NCI-H2171 treated with DMSO at 0.1 percent for 48 hours (cell line): ENCODE measurements around the gene CTSW.
"Not testable (repeated sequence)": the region's sequence is repeated elsewhere in the genome, so short reads cannot be mapped to it uniquely, and the experiment has no call there.

Source experiments
- DNase-seq: peaks from one replicate; lab custom pipeline; 2025; lab: John Stamatoyannopoulos, UW

The CTSW gene, protein sequence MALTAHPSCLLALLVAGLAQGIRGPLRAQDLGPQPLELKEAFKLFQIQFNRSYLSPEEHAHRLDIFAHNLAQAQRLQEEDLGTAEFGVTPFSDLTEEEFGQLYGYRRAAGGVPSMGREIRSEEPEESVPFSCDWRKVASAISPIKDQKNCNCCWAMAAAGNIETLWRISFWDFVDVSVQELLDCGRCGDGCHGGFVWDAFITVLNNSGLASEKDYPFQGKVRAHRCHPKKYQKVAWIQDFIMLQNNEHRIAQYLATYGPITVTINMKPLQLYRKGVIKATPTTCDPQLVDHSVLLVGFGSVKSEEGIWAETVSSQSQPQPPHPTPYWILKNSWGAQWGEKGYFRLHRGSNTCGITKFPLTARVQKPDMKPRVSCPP

DNA sequence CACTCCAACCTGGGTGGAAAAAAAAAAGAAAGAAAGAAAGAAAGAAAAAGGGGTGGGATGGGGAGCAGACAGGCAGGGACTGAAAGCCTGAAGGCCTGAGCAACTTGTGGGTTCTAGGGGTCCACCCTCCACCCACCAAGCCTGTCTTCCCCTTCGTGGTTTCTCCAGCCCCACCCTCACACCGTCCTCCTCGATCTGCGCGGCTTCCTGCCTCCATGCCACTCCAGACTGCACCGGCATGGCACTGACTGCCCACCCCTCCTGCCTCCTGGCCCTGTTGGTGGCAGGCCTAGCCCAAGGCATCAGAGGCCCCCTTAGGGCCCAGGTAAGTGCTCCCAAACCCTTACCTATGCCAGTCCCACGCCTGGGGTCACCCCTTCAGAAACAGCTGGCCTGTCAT, at the start of gene CTSW:
Gene CTSW (plus strand): TSS at position 221 of the 400 bp plus-strand sequence. CDS start 18 bp downstream, at position 239.
- DNase-seq, result no peak

DNA sequence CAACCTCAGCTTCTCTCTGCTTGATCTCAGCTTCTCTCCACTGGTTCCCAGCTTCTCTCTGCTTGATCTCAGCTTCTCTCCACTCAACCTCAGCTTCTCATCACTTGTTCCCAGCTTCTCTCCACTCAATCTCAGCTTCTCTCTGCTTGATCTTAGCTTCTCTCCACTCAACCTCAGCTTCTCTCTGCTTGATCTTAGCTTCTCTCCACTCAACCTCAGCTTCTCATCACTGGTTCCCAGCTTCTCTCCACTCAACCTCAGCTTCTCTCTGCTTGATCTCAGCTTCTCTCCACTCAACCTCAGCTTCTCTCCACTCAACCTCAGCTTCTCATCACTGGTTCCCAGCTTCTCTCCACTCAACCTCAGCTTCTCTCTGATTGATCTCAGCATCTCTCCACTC, 47.4 kb upstream of the CTSW start:
- not testable (repeated sequence) for DNase-seq

DNA sequence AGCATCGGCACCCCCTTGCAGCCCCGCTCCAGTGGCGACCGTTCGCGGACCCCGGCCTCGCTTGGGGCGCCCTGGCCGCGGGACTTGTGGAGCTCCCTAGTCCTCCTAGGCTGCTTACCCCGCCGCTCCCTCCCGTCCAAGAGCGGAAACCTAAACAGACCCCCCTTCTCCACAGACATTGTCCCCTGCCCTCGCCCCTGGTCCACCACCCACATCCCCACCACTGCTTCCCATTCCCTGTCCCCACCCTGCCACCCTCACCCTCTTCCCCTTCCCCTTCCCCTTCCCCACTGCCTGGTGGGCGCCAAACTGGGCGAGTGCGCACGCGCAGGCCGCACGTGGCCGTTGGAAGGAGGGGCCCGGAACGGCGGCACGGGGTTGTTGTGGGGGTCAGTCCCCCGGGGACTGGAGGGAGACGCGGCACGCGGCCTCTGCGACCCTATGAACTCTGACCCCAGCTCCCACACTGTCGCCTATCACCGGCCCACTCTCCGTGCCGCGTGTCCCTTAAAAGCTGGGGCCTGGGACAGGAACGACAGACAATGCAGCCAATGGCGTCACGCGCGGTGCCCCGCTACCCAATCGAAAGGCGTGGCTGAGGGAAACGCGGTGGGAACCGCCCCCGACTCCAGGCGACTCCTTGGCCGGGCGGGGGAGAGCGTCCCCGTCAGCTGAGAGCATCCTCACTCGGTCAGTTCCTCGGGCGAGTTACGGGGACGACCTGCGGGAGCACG, 46.2 kb upstream of the CTSW start, which contains the start of gene SNX32:
Gene SNX32 (plus strand): TSS at position 667 of the 734 bp plus-strand sequence. CDS start 103 bp downstream, outside the sequence.
- peak; percentile 93 for DNase-seq

DNA sequence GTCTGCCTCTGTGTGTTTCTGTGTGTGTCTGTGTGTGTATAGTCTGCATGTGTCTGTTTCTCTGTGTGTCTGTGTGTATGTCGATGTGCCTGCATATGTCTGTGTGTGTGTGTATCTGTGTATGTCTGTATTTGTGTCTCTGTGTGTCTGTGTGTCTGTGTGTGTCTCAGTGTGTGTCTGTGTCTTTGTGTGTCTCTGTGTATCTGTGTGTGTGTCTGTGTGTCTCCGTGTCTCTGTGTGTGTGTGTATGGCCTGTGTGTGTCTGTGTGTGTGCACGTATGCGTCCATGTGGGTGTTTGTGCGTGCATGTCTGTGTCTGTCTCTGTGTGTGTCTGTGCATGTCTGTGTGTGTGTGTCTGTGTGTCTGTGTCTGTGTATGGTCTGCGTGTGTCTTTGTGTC, 45.4 kb upstream of the CTSW start:
- no peak for DNase-seq

DNA sequence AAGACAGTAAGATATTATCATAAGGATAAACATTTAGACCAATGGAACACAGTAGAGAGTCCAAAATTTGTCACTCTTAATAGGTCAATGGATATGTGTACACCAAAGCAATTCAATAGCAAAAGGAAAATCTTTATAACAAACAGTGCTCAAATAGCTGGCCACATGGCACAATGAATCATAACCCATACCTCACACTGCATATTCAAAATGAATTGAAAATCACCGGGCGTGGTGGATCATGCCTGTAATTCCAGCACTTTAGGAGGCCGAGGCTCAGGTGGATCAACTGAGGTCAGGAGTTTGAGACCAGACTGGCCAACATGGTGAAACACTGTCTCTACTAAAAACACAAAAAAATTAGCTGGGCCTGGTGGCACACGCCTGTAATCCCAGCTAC, 37.5 kb upstream of the CTSW start:
- no peak for DNase-seq

DNA sequence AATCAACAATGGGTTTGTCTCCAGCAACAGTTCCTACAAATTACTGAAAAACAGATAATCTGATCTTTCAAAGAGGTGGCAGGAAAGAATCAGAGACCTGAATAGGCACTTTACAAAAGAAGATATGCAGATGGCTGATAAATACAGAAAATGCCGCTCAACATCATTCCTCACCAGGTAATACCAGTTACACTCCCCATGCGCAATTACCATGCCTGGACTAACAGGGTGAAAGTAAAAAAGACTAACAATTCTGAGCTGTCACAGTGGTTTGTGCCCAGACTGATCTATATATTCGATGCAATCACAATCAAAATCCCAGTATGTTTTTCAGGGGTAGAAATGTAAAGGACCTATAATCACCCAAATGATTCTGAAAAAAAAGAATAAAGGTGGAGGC, 35.8 kb upstream of the CTSW start:
- no peak for DNase-seq

DNA sequence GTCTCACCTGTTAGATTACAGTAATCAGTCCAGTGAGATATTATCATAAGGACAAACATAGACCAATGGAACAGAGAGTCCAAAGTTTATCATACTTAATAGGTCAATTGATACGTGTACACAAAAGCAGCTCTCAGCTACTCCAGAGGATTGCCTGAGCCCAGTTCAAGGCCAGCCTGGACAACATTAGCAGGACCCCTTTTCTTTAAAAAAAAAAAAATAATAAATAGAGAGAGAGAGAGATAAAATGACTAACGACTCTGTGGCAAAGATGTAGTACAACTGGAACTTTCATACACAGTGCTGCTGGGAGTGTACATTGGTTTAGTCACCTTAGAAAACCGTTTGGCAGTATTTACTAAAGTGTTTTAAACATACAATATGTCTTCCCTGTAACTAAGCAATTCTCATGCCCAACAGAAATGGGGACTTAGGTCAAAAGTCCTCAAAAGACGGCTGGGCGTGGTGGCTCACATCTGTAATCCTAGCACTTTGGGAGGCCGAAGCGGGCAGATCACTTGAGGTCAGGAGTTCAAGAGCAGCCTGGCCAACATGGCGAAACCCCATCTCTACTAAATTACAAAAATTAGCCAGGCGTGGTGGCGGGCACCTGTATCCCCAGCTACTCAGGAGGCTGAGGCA, 35.3 kb upstream of the CTSW start:
- DNase-seq, result no peak

DNA sequence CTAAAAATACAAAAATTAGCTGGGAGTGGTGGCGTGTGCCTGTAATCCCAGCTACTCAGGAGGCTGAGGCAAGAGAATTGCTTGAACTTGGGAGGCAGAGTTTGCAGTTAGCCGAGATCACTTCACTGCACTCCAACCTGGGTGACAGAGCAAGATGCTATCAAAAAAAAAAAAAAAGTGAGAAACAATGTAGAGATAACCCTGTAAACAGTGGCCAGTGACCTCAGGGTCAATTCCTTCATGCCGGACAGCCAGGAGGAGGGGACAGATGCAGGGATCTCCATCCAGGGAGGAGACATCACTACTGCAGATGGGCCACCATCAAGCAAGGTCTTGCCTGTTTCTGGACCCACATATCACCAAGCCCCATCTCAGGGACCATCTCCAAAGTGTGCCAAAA, 31.9 kb upstream of the CTSW start:
- no peak for DNase-seq

DNA sequence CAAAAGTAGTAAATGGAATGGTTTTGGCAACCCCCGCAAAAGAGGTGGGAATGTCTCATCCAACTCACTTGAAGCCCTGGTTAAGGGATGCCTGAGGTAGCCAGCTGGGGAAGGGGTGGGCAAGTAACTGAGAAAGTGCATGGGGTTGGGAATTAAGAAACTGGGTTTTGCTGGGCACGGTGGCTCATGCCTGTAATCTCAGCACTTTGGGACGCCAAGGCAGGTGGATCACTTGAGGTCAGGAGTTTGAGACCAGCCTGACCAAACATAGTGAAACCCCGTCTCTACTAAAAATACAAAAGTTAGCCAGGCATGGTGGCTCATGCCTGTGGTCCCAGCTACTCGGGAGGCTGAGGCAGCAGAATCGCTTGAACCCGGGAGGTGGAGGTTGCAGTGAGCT, 30.9 kb upstream of the CTSW start:
- not testable (repeated sequence) for DNase-seq

DNA sequence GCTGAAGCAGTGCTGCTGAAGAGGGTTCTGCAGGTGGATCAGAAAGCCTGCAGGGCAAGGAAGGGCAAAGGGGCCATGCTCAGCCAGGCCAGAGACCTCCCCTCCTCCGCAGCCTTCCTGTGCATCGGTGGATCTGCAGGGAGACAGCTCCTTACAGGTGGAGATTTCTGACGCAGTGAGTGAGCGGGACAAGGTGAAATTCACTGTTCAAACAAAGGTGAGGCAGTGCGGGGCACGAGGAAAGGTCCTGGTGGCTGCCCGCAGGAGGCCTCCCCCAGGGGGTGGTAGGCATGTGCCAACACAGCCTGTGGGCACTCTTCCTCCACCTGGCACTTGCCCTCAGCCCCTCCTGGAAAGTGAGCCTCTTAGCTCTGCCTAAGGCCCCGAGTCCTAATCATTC, 30.3 kb upstream of the CTSW start:
- DNase-seq, result no peak

DNA sequence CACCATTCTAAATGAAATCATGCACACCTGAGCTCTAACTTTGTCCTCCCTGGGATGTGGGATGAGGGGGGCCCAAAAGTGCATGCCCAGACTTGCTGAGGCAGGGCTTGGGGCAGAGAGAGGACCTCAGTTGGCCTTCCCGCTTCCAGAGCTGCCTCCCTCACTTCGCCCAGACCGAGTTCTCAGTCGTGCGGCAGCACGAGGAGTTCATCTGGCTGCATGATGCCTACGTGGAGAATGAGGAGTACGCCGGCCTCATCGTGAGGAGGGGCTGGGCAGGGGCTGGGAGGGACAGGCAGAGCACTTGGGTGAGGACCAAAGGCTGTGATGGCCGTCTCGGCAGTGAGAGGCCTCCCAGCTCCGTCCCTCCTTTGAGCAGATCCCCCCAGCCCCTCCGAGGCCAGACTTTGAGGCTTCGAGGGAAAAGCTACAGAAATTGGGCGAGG, 29.8 kb upstream of the CTSW start:
- DNase-seq, result no peak

DNA sequence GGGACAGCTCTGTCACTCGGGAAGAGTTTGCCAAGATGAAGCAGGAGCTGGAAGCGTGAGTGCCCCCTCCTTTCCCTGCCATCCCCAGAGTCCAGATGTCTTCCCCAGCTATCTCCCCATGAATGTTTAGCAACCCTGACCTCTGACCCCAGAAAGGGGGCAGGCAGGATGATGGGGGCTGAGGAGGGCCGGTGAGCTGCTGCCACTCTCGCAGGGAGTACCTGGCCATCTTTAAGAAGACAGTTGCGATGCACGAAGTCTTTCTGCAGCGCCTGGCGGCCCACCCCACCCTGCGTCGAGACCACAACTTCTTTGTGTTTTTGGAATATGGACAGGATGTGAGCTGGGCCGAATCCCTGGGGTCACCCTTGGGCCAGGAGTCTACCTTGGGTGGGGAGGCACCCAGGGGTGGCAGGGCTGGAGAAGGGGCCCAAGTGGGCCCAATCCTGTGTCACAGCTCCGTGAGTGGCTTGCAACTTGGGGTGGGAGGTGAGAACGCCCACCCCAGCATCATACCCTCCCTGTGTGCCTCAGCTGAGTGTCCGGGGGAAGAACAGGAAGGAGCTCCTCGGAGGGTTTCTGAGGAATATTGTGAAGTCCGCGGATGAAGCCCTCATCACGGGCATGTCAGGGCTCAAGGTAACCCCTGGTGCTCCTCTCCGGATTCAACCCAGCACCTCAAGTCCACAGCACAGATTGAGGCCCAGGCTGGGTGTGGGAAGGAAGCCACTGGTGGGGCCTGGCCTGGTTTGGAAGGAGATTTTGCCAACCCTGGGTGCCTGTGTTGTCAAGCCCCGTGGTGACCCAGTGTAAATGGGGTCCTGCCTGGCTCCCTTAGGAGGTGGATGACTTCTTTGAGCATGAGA, 29.2 kb upstream of the CTSW start:
- no peak for DNase-seq

DNA sequence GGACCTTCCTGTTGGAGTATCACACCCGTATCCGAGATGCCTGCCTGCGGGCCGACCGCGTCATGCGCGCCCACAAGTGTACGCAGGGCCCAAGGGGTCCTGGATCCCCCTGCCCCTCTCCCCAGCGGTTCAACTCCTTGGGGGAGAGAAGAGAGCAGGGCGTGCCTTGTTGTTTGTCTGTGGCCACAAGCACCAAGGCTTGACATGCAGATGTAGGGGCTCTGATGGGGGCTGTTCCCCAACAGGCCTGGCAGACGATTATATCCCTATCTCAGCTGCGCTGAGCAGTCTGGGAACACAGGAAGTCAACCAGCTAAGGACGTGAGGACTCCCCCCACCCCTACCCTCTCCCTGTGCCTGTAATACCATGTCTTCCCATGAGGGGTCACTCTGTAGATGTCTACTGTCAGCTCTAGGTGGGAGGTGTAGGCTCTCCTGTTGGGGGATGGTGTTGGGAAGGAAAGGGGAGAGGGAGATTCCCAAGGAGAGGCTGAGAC, 28.5 kb upstream of the CTSW start:
- DNase-seq, result no peak

DNA sequence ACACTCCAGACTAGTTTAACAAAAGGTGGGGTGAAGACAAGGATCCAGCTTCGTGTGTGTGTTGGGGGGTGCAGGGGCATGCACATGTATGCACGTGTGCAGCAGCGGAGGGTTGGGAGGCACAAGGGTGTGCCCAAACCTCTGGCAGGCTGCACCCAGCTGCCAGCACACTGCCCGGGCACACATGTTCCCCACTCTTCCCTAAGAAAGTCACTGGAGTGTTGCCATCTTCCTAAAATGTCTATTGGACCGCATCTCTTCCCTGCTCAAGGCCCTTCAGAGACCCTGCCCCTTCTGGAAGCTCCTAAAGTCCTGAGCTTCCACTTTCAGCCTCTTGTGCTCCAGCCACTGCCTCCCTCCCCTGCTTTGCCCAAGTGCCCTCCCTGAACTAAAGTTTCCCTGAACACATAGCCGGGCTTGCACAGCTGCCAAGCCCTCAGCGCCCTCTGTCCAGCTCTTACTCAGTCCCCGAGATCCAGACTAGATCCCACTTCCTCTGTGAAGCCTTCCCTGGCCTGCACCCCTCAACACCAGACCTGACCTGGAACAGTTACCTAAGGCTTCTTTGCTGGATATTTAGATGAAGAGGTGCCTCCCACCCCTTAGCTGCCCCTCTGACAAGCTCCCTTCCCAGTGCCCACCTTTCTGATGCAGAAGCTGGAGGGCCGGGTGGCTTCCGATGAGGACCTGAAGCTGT, 27.7 kb upstream of the CTSW start:
- no peak for DNase-seq

DNA sequence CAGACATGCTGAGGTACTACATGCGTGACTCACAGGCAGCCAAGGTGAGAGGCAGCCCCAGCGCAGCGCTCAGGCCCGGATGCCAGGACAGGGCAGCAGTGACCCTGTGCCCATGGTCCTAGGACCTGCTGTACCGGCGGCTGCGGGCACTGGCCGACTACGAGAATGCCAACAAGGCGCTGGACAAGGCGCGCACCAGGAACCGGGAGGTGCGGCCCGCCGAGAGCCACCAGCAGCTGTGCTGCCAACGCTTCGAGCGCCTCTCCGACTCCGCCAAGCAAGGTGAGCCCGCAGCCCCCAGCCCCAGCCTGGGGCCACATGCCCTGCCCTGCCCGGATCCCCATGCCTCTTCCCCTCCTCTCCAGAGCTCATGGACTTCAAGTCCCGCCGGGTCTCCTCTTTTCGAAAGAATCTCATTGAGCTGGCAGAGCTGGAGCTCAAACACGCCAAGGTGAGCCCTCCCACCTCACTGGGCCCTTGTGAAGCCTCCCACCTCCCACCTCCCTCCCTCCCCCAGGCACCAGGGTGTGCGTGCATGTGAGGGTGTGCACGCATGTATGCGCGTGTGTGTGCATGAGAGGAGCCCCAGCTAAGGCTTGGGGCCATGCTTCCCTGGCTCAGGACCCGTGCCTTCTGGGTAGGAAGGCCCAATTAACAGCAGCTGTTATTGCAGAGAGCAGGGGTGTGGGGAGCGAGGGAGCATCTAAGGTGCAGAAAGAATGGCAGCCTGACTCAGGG, 27.0 kb upstream of the CTSW start:
- no peak for DNase-seq

DNA sequence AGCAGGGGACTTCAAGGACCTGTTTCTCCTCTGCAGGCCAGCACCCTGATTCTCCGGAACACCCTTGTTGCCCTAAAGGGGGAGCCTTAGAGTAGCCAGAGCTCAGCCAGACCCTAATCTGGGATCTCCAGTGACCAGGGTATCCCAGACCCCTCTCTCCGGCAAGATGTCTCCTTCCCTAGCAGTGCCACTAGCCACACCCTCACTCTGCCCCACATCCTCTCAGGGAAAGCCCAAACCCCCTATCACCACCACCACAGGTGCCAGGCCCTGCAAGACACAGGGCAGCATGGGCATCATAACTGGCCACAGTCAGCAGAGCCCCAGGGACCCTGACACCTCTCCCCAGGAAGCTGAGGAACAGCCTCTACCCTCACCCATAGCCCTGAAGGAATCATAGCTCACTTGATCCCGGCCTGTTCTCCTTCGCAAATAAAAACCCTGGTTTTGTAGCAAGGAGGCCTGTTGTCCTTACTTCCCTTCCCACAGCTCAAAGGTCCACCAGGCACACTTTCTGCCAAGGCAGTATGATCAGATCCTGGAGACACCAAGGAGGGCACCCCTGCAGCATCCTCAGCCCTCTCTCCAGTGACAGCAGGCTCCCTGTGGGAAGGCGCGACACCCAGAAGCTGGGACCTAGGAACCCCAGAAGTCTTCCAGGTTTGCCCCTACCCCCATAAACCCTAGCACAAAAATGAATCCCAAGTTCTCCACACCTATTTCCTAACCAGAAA, 26.2 kb upstream of the CTSW start:
- no peak for DNase-seq

DNA sequence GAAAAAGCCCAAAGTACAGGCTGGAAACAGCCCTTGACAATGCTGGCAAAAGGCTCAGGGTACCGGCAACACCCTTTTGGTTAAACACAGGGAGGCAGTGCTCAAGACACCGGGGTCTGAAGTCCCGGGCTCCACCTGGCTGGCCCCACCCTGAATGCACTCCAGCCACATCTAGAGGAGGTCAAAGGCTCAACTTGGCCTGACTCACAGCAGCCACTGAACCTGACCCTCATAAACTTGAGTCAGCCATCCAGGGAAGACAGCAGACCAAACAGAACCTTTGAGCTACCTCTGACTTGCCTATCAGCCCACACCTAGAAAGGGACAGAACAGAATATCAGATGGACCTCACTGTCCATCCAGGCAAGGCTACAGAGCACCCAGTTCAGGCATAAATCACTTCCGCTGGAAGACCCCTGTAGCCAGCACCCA, 25.5 kb upstream of the CTSW start:
- DNase-seq, result no peak

DNA sequence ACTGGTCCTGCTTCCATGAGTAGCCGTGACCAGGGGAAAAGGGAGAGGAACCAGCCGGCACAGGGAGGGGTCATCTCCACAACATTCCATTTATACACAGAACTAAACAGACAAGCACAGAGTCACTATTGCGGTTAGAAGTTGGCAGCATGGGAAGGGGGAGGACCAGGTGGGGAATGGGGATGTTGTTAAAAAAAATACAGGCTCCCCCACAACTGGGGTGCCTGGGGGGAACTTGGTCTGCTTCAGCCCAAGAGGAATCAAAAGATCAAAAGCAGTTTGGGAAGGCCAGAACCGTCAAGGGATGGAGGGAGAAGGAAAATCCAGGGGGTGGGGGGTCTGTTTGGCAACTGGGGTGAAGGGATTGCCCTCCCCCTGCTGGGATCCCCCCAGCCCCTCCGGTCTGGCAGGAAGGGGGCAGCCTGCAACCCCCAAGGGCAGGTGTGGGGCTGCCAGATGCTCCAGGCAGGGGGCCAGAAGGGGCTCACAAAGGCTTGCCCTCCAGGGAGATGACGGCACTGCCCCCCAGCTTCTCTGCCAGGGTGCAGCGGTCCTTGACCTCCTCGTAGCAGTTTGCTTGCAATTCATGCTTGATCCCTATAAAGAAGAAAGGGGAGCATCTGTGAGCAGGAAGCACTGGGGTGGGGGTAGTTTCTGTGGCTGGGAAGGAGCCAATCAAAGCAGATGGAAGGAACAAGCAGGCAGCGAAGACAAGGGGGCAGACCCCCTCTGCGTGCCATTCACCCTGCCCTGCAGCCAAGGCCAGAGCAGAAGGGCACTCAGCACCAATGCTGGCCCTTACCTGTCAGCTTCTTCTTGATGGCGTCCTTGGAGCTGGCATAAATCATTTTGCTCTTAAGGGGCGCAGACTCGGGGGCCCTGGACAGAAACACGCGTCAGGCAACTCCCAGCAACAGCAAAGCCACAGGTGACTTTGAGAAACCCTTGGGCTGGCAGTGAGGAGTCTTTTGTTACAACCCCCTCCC, 24.5 kb upstream of the CTSW start:
- DNase-seq, result no peak
